ENCODE data around the gene PLK3.
"Not testable (repeated sequence)": the region's sequence is repeated elsewhere in the genome, so short reads cannot be mapped to it uniquely, and the experiment has no call there.

The PLK3 gene

GRCh38 chr1:44799770-44800584, at the start of gene PLK3:
Gene PLK3 (plus strand): TSS chr1:44800377. CDS start chr1:44800464, 87 bp downstream.
- H3K27ac ChIP-seq = peak within 1 kb of the TSS; percentile 93
- peak; percentile 23; the same call in 1 of the 2 replicates for TF ChIP-seq Cebpa-rat (IDR thresholded peaks at IDR 0.05)
- peaks cover 42% of the 10 kb centered on the region for H3K4me1 ChIP-seq
- H3K9ac ChIP-seq = peak within 1 kb of the TSS; percentile 94
- peak within 1 kb of the TSS; percentile 91 for H3K4me3 ChIP-seq
- peaks cover 32% of the 10 kb centered on the region for H3K36me3 ChIP-seq
- no peaks in the 10 kb centered on the region for H3K27me3 ChIP-seq
- H3K9me3 ChIP-seq = no peaks in the 10 kb centered on the region
- H4K20me1 ChIP-seq = no peaks in the 10 kb centered on the region
- peak within 1 kb of the TSS; percentile 81 for H3K4me2 ChIP-seq

- Histone ChIP-seq H3K27ac (no peak overlapping the region), H3K4me1 (peaks cover 4% of the 10 kb centered on the region; the same call in 1 of the 2 replicates), H3K27me3 (no peaks in the 10 kb centered on the region), H3K4me2 (no peak overlapping the region), H4K20me1 (0 out of 2 replicates have a peak, but pooled peaks cover 7% of the 10 kb centered on the region), H3K36me3 (peaks cover 100% of the 10 kb centered on the region), H3K9ac (no peak overlapping the region), H3K4me3 (no peak overlapping the region), H3K9me3 (no peaks in the 10 kb centered on the region)
- no peak for TF ChIP-seq Cebpa-rat (IDR thresholded peaks at IDR 0.05)
Measured at GRCh38 chr1:44757420-44757819, 42.8 kb upstream of the PLK3 start.

- H3K9me3 ChIP-seq = no peaks in the 10 kb centered on the region
- no peaks in the 10 kb centered on the region for H4K20me1 ChIP-seq
- peaks cover 100% of the 10 kb centered on the region for H3K36me3 ChIP-seq
- H3K4me3 ChIP-seq = no peak overlapping the region
- TF ChIP-seq Cebpa-rat (IDR thresholded peaks at IDR 0.05) = no peak
- H3K4me1 ChIP-seq = peaks cover 4% of the 10 kb centered on the region; the same call in 1 of the 2 replicates
- no peaks in the 10 kb centered on the region for H3K27me3 ChIP-seq
- no peak overlapping the region for H3K9ac ChIP-seq
- H3K4me2 ChIP-seq = no peak overlapping the region
- H3K27ac ChIP-seq = no peak overlapping the region
Measured at GRCh38 chr1:44759077-44759476, 41.1 kb upstream of the PLK3 start.

- Histone ChIP-seq H3K9me3 (no peaks in the 10 kb centered on the region), H3K9ac (no peak overlapping the region), H4K20me1 (no peaks in the 10 kb centered on the region), H3K27ac (no peak overlapping the region), H3K36me3 (peaks cover 100% of the 10 kb centered on the region), H3K27me3 (no peaks in the 10 kb centered on the region), H3K4me2 (no peak overlapping the region), H3K4me1 (peaks cover 4% of the 10 kb centered on the region; the same call in 1 of the 2 replicates), H3K4me3 (no peak overlapping the region)
- no peak for TF ChIP-seq Cebpa-rat (IDR thresholded peaks at IDR 0.05)
Measured at GRCh38 chr1:44760876-44761275, 39.3 kb upstream of the PLK3 start.

- not testable (repeated sequence) for H3K4me2 ChIP-seq, H3K4me3 ChIP-seq, H4K20me1 ChIP-seq, H3K27ac ChIP-seq, H3K9me3 ChIP-seq, H3K9ac ChIP-seq, H3K27me3 ChIP-seq, H3K4me1 ChIP-seq
- peaks cover 79% of the 10 kb centered on the region for H3K36me3 ChIP-seq
Measured at GRCh38 chr1:44766421-44766820, 33.8 kb upstream of the PLK3 start.

- H3K27ac ChIP-seq = peak within 1 kb of the TSS; percentile 99
- peaks cover 44% of the 10 kb centered on the region for H4K20me1 ChIP-seq
- H3K9me3 ChIP-seq = no peaks in the 10 kb centered on the region
- peaks cover 33% of the 10 kb centered on the region for H3K4me1 ChIP-seq
- H3K9ac ChIP-seq = peak within 1 kb of the TSS; percentile 98
- no peaks in the 10 kb centered on the region for H3K27me3 ChIP-seq
- peak within 1 kb of the TSS; percentile 96 for H3K4me3 ChIP-seq
- H3K4me2 ChIP-seq = peak within 1 kb of the TSS; percentile 98
- no peak for TF ChIP-seq Cebpa-rat (IDR thresholded peaks at IDR 0.05)
- peaks cover 44% of the 10 kb centered on the region for H3K36me3 ChIP-seq
Measured at GRCh38 chr1:44775078-44775929, 24.9 kb upstream of the PLK3 start, which contains the start of gene RPS8. Gene RPS8 (plus strand): TSS chr1:44775540. CDS start chr1:44775597, 57 bp downstream.

- H3K4me3 ChIP-seq = peak overlapping the region; percentile 96
- H3K4me2 ChIP-seq = peak overlapping the region; percentile 98
- peaks cover 52% of the 10 kb centered on the region for H3K36me3 ChIP-seq
- peaks cover 49% of the 10 kb centered on the region for H4K20me1 ChIP-seq
- peaks cover 33% of the 10 kb centered on the region for H3K4me1 ChIP-seq
- TF ChIP-seq Cebpa-rat (IDR thresholded peaks at IDR 0.05) = no peak
- H3K9ac ChIP-seq = peak overlapping the region; percentile 98
- no peaks in the 10 kb centered on the region for H3K9me3 ChIP-seq
- H3K27me3 ChIP-seq = no peaks in the 10 kb centered on the region
- peak overlapping the region; percentile 99 for H3K27ac ChIP-seq
Measured at GRCh38 chr1:44775930-44776729, 24.0 kb upstream of the PLK3 start.

- H3K4me2 ChIP-seq = peak overlapping the region; percentile 98
- H3K4me3 ChIP-seq = peak overlapping the region; percentile 96
- peak overlapping the region; percentile 99 for H3K27ac ChIP-seq
- peaks cover 58% of the 10 kb centered on the region for H3K36me3 ChIP-seq
- H3K9me3 ChIP-seq = no peaks in the 10 kb centered on the region
- TF ChIP-seq Cebpa-rat (IDR thresholded peaks at IDR 0.05) = no peak
- no peaks in the 10 kb centered on the region for H3K27me3 ChIP-seq
- H3K9ac ChIP-seq = peak overlapping the region; percentile 98
- peaks cover 33% of the 10 kb centered on the region for H3K4me1 ChIP-seq
- peaks cover 49% of the 10 kb centered on the region for H4K20me1 ChIP-seq
Measured at GRCh38 chr1:44776730-44777068, 23.5 kb upstream of the PLK3 start.

GRCh38 chr1:44777547-44777946, 22.6 kb upstream of the PLK3 start:
- H4K20me1 ChIP-seq = peaks cover 49% of the 10 kb centered on the region
- H3K27ac ChIP-seq = peak overlapping the region; percentile 99
- H3K4me3 ChIP-seq = peak overlapping the region; percentile 96

More at GRCh38 chr1:44777547-44777946, 22.6 kb upstream of the PLK3 start:
- Histone ChIP-seq H3K4me1 (peaks cover 38% of the 10 kb centered on the region), H3K9ac (peak overlapping the region; percentile 98), H3K36me3 (peaks cover 65% of the 10 kb centered on the region), H3K9me3 (no peaks in the 10 kb centered on the region), H3K27me3 (no peaks in the 10 kb centered on the region), H3K4me2 (peak overlapping the region; percentile 98)
- no peak for TF ChIP-seq Cebpa-rat (IDR thresholded peaks at IDR 0.05)

Data from BLaER1 (cell line).